ENCODE data around the gene NEDD9.

The NEDD9 gene

GRCh38 chr6:11231564-11232192 is 790 bp downstream of the NEDD9 start:
- Histone ChIP-seq H3K4me1 (ENCODE audit: insufficient read depth, low read length, severe bottlenecking) (peaks cover 22% of the 10 kb centered on the region), H3K4me2 (ENCODE audit: low read length) (peak overlapping the region; percentile 97), H3K36me3 (ENCODE audit: insufficient read depth, low read length) (no peaks in the 10 kb centered on the region), H2AFZ (ENCODE audit: low read length) (no peak overlapping the region), H3K79me2 (ENCODE audit: insufficient read depth, low read length) (no peaks in the 10 kb centered on the region), H3F3A (ENCODE audit: insufficient read depth, low read length) (no peaks in the 10 kb centered on the region), H4K20me1 (ENCODE audit: insufficient read depth, low read length) (no peaks in the 10 kb centered on the region), H3K4me3 (ENCODE audit: low read depth, low read length, poor library complexity, severe bottlenecking) (peak overlapping the region; percentile 64), H3K27ac (ENCODE audit: low read depth, low read length, poor library complexity, severe bottlenecking) (no peak overlapping the region), H3K27me3 (ENCODE audit: insufficient read depth, low read length) (no peaks in the 10 kb centered on the region), H3K9me3 (ENCODE audit: low read length) (no peaks in the 10 kb centered on the region), H3K9me2 (ENCODE audit: low read depth, low read length) (no peaks in the 10 kb centered on the region), H3K9ac (ENCODE audit: low read length) (peak overlapping the region; percentile 64; the same call in 1 of the 2 replicates)
- no peak for TF ChIP-seq EZH2 (IDR thresholded peaks at IDR 0.05; ENCODE audit: borderline replicate concordance, low read length)

- Histone ChIP-seq H2AFZ (ENCODE audit: low read length) (no peak overlapping the region), H4K20me1 (ENCODE audit: insufficient read depth, low read length) (no peaks in the 10 kb centered on the region), H3K27ac (ENCODE audit: low read depth, low read length, poor library complexity, severe bottlenecking) (no peak overlapping the region), H3F3A (ENCODE audit: insufficient read depth, low read length) (no peaks in the 10 kb centered on the region), H3K36me3 (ENCODE audit: insufficient read depth, low read length) (no peaks in the 10 kb centered on the region), H3K9ac (ENCODE audit: low read length) (no peak overlapping the region), H3K9me2 (ENCODE audit: low read depth, low read length) (no peaks in the 10 kb centered on the region), H3K9me3 (ENCODE audit: low read length) (no peaks in the 10 kb centered on the region), H3K79me2 (ENCODE audit: insufficient read depth, low read length) (no peaks in the 10 kb centered on the region), H3K4me1 (ENCODE audit: insufficient read depth, low read length, severe bottlenecking) (peaks cover 22% of the 10 kb centered on the region), H3K4me2 (ENCODE audit: low read length) (no peak overlapping the region), H3K4me3 (ENCODE audit: low read depth, low read length, poor library complexity, severe bottlenecking) (no peak overlapping the region), H3K27me3 (ENCODE audit: insufficient read depth, low read length) (no peaks in the 10 kb centered on the region)
- TF ChIP-seq, protein P1, sequence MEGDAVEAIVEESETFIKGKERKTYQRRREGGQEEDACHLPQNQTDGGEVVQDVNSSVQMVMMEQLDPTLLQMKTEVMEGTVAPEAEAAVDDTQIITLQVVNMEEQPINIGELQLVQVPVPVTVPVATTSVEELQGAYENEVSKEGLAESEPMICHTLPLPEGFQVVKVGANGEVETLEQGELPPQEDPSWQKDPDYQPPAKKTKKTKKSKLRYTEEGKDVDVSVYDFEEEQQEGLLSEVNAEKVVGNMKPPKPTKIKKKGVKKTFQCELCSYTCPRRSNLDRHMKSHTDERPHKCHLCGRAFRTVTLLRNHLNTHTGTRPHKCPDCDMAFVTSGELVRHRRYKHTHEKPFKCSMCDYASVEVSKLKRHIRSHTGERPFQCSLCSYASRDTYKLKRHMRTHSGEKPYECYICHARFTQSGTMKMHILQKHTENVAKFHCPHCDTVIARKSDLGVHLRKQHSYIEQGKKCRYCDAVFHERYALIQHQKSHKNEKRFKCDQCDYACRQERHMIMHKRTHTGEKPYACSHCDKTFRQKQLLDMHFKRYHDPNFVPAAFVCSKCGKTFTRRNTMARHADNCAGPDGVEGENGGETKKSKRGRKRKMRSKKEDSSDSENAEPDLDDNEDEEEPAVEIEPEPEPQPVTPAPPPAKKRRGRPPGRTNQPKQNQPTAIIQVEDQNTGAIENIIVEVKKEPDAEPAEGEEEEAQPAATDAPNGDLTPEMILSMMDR (IDR thresholded peaks at IDR 0.05; ENCODE audit: low read length) = no peak
- TF ChIP-seq EZH2 (IDR thresholded peaks at IDR 0.05; ENCODE audit: borderline replicate concordance, low read length) = no peak
These were observed 1.4 kb downstream of the NEDD9 start for GRCh38 chr6:11231108-11231463.

DNA sequence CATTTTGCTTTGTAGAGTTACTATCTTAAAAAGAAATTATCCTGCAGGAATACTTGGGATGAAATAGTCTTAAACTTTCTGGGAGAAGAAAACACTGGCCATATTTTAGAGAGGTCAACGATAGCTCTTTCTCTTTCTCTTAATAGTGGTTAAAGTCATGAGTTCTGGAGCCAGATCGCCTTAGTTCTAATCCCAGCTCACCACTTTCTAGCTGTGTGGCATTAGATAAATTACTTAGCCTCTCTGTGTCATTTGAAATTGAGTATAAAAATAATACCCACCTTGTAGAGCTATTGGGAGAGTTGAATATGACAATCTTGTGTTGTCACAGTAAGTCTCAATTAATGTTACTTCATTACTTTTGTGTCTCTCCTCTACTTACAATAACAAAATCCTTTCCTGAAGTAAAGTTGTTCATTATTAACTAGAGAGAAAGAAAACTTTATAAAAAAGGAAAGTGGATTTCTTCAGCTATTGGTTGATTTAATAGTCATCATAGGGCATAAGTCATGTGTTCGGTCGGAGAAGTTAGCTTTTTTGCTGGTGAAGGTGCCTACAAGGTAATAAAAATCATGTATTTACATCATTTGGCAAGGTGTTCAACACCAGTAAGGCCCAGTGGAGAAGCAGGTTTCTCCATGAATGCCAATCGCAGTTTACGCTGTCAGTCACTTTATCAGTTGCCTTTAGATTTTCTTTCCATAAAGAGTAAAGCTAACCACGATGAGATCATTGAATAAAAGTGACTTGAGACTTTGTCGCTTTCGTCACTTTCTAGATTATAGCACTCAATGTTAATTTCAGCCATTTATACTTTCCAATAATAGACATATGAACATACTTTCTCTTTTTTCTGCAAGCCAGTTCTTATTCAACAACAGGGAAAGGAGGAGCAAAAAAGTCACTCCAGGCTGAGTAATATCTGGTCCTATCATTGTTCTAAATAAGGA is 2.0 kb downstream of the NEDD9 start:
- Histone ChIP-seq H3K27ac (ENCODE audit: low read depth, low read length, poor library complexity, severe bottlenecking) (no peak overlapping the region), H3K4me3 (ENCODE audit: low read depth, low read length, poor library complexity, severe bottlenecking) (no peak overlapping the region), H3K27me3 (ENCODE audit: insufficient read depth, low read length) (no peaks in the 10 kb centered on the region), H3K9me3 (ENCODE audit: low read length) (no peaks in the 10 kb centered on the region), H3F3A (ENCODE audit: insufficient read depth, low read length) (no peaks in the 10 kb centered on the region), H4K20me1 (ENCODE audit: insufficient read depth, low read length) (no peaks in the 10 kb centered on the region), H3K79me2 (ENCODE audit: insufficient read depth, low read length) (no peaks in the 10 kb centered on the region), H3K9ac (ENCODE audit: low read length) (no peak overlapping the region), H3K4me1 (ENCODE audit: insufficient read depth, low read length, severe bottlenecking) (peaks cover 22% of the 10 kb centered on the region), H3K36me3 (ENCODE audit: insufficient read depth, low read length) (no peaks in the 10 kb centered on the region), H3K9me2 (ENCODE audit: low read depth, low read length) (no peaks in the 10 kb centered on the region), H3K4me2 (ENCODE audit: low read length) (no peak overlapping the region), H2AFZ (ENCODE audit: low read length) (no peak overlapping the region)
- TF ChIP-seq EZH2 (IDR thresholded peaks at IDR 0.05; ENCODE audit: borderline replicate concordance, low read length) = no peak
- TF ChIP-seq, protein P1 (IDR thresholded peaks at IDR 0.05; ENCODE audit: low read length) = no peak

Data from OCI-LY1 (cell line).